Activated CD4-positive, CD25-positive, alpha-beta regulatory T cell (primary cell): ENCODE results near the gene CLDN20.
A peak's percentile ranks its signal among the peaks of the same experiment; 100 is the strongest.
"Not testable (repeated sequence)": the region's sequence is repeated elsewhere in the genome, so short reads cannot be mapped to it uniquely, and the experiment has no call there.

Source experiments
- DNase-seq, 4 experiments: peaks; one replicate each; lab custom pipeline; 2025; lab: John Stamatoyannopoulos, UW

Gene CLDN20

DNA sequence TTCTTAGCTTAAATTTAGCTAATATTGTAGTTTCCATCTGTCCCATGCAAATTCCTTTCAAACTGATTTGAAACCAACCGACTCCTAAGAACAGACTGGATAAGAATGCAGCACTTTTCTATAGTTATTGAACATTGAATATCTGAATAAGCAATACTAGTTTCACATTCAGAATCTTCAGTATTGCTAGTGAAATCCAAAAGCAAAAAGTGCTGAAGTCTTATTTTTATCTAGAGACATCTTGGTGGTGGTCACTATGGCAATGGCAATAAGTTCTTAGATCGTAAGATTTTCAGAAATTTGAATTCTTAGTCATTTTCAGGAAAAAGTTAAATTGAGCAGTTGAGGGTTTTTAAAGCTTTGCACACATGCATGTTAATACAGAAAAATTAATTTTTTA is 47.8 kb downstream of the CLDN20 start:
- no peak for DNase-seq

DNA sequence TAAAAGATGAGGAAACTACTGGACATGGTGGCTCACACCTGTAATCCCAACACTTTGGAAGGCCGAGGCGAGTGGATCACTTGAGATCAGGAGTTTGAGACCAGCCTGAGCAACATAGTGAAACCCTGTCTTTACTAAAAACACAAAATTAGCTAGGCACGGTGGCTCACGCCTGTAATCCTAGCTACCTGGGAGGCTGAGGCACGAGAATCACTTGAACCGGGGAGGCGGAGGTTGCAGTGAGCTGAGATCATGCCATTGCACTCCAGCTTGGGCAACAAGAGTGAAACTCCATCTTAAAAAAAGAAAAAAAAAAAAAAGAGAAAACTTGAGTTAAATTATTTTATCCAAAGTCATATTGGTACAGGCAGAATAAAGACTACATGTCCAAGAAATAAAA is 49.1 kb downstream of the CLDN20 start:
- not testable (repeated sequence) for DNase-seq

DNA sequence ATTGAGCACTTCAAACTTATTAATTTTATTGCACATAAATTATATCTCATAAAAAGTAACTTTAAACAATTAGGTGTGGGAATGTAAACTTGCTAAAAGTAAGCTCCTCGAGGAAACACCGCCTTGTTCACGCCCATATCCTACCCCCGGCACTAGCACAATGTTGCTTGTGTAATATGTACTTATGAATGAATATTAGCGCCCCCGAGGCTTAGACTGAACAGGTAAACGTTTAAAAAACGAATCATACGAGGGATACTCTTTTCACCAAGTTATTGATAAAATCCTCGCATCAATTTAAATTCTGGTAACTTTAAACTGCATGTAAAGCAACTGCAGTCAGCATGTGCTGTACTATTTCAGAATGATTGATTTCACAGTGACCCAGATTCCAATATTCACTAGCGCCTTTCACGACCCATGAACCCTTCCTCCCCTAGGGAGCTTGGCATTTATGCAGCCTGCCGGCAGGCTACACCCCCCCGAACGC is 49.8 kb downstream of the CLDN20 start:
- no peak for DNase-seq

DNA sequence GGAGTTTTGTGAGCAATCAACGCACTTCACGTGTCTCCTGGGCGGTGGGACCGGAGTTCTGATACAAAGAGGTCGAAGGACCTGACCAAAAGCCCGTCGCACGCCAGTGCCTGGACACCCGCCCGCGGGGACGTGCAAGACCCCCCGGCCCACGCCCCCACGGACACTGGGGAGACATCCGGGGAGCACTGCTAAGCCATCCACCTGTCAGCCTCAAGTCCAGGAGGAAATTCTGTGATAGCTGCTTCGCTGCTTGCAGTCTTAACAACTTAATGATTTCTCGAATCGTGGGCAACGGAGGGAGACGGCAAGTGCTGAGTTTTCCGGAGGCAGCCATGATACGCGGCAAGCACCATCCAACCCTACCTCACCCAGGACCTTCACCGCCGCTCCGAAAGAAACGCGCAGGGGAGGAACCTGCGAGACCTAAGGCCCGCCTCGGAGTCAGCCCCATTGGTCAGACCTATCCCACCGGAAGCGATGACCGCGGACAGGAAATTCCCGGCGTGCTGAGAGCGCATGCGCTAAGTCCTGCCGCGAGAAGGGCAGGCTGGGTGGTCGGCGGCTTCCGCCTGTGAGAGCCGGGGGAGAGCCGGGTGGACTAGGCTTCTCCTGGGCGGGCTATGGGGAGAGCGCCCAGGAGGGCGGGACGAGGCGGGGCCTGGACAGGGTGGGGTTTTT is 50.4 kb downstream of the CLDN20 start, which contains the start of gene TFB1M:
TSS of gene TFB1M (minus strand) at position 393 of the 681 bp plus-strand sequence. CDS start at position 337, 56 bp downstream.
- DNase-seq, result peak; percentile 89 to 97 (median 94)

DNA sequence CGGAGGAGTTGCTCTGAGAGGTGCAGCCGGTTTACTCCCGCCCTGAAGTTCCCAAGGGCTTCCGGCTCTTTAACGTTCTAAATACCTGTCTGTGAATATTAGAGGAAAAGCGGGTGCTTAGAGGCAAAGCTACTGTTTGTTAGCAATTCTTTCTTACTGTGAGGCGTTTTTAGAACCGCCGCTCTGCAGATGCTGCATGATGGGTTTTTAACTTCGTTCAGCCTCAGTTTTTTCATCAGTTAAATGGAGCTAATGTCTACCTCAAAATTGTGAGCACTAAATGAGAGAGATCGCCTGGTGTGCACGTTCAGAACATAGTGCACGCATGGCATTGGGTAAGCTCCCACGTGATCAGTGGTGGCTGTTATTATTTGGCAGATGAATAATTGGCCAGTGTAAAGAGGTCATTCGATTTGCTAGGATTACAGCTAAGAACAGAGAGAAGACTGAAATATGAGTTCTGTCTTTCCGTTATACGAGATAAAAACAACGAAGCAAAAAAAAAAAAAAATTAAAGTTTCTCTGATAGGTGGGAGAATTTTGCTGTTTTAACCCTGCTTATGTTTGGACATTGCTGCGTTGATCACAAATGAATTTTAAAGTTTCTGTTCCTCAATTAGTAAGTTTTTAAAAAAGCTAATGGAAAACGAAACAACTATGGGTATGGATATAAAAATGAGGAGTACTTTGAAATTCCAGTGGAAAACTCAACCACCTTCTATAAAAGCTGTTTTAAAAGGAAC is 51.1 kb downstream of the CLDN20 start:
- DNase-seq, result peak in 3 of 4 experiments; percentile 13 to 30 (median 22)

DNA sequence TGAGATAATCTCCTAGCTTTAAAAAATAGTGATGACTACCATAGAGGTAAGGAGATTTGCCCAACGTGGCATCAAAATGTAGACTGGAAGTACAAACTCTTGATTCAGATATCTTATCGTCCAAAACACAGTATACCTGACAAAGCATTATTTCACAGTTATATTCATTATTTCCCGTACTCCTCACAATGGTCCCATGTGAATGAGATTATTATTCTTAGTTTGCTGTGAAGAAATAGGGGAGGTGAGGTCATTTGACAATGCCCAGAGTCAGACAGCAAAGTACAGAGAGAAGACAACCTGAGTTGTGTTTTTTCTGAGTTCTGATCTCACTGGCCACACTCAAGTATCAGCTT is 51.7 kb downstream of the CLDN20 start:
- DNase-seq, result no peak

DNA sequence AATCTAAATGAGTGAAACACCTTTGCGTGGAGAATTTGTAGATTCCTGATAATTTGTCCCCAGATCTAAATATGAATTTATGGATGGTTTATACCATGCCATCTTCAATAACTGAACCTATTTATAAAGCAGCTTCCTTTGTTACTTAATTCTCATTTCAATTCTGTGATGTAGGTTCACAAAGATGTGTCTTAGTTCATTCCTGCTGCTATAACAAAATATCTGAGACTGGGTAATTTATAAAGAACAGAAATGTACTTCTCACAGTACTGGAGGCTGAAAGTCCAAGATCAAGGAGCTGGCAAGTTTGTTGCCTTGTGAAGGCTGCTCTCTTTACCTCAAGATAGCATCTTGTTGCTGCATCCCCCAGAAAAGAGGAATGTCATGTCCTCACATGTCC is 52.6 kb downstream of the CLDN20 start:
- DNase-seq, result no peak

DNA sequence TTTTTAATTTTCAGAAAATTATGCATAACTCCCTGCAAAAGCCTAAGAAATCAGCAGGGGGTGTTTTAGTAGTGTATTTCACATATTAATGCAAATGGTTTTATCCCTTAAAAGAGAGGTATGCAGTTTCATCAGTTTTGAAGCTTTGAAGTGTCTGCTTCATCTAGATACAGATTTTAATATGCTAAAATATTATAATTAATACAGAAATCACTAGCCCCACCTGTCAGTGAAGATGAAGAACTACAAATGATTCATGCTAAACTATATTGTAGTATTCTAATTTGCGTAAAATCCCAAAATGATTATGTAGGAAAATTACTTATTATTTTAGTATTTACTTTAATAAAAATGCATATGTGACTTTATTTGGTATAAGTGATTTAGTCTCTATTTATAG is 53.4 kb downstream of the CLDN20 start:
- no peak for DNase-seq

DNA sequence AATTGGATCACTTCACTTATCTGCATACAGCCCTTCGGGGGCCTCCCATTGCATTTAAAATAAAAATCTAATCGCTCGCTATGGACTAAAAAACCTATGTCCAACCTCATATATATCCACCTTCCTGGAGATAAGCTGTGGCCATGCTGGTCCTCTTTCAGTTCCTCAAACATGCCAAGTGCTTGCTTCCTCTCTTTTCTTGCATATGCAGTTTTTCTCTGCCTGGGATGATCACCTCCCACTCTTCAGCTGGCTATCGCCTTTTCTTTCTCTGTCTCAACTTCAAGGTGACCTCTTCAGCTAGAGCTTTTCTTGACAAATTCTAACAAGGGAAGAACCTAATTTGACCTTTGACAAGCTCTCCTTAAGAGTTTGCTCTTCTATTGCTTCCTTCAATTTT is 56.1 kb downstream of the CLDN20 start:
- DNase-seq, result no peak

DNA sequence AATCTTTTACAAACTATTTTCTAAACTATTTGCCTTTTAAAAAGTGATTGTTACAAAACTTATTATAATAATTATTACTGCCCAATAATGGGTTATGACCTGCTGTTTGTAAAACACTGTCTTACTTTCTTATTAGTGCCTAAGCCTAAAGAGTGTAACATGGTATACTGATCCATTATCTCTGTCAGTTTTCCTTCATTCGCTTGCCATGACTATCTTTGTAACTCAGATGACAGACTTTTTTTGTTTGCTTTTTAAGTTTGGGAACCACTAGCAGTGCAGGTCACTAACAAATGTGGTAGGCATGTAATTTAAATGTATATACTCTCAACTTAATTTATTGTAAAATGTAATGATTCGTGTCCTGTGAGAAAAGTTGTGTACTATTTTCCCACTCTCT is 60.4 kb downstream of the CLDN20 start:
- DNase-seq, result no peak

DNA sequence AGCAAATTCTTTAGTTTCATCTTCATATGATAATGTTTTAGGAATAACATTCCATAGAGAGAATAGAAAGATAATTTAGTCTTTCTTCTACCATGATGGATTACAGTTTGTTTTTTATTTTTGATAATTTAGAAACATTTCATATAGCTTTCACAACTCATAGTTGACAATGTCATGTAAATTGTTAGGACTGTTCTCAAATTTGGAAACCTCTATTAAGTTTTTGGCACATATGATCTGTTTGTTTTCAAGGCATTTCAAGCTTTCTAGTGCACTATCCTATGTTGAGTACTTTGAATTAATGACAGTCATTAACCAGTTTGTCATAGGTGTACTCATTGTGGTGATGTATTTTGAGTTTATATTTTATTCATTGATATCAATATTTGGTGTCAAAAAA is 61.2 kb downstream of the CLDN20 start:
- DNase-seq, result no peak

DNA sequence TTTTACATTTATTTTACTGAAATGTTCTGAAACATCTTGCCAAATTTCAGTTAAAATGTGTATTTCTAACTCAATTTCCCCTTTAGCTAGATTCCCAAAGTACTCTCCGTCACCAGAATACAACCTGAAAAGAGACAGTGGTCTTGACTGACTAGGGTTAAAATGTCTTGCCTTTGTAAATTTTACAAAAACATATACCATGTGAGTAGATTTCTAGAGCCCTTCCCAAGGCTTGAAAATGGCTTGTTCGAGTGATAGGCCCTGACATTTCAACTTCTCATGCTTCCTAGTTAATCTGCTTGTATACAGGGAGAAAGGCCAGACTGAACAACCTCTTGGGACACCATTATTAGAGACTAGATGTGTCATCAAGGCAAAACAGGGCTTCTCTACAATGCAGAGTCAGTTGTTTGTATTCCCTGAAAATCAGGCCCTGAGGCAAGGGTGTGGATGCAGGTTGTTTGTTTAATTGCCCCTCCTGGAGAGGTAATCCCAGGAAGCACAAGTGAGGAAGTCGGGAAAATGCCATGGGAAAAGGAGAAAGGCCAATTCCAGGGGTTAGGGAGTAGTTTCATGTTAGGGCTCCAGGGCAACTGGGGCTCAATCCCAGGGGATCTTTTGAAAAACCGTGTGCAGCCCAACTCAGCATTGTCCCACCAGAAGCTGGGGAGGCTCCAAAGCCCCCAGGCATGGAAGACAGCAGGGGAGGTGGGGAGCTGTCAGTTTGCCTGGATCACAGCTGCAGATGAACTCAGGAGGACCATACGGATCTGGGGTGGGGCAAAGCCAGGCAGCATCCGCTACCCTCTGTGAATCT is 62.1 kb downstream of the CLDN20 start:
- no peak for DNase-seq
